ENCODE data around the gene HSPH1. TPM values are rescaled to one million over a fixed set of nuclear protein-coding genes. Genes with fewer than 3 reads are reported as not detected.

Gene HSPH1
- total RNA-seq, 3 donors from 2014 or later, result 24.3 to 80.0 (median 44.0) TPM

DNA sequence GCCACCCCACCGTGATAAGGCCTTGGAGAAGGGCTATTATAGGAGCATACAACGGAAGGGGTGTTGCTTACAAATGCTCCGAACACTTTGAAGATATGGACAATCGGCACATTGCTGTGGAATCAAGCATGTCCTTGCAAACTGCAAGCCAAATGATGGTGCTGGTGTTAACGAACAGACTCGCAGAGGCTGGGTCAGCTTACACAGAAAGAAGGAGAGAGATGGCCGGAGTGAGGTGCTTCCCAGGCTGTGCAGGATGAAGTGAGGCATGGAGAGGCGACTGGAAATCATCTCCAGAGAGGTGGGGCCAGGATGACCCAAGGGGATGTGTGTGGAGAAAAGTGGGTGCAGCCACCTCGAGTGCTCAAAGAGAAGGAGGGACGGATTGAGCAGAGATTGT, 42.2 kb downstream of the HSPH1 start:
- TF ChIP-seq, protein P1, sequence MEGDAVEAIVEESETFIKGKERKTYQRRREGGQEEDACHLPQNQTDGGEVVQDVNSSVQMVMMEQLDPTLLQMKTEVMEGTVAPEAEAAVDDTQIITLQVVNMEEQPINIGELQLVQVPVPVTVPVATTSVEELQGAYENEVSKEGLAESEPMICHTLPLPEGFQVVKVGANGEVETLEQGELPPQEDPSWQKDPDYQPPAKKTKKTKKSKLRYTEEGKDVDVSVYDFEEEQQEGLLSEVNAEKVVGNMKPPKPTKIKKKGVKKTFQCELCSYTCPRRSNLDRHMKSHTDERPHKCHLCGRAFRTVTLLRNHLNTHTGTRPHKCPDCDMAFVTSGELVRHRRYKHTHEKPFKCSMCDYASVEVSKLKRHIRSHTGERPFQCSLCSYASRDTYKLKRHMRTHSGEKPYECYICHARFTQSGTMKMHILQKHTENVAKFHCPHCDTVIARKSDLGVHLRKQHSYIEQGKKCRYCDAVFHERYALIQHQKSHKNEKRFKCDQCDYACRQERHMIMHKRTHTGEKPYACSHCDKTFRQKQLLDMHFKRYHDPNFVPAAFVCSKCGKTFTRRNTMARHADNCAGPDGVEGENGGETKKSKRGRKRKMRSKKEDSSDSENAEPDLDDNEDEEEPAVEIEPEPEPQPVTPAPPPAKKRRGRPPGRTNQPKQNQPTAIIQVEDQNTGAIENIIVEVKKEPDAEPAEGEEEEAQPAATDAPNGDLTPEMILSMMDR (IDR thresholded peaks at IDR 0.05), result no peak
- ATAC-seq, result no peak

DNA sequence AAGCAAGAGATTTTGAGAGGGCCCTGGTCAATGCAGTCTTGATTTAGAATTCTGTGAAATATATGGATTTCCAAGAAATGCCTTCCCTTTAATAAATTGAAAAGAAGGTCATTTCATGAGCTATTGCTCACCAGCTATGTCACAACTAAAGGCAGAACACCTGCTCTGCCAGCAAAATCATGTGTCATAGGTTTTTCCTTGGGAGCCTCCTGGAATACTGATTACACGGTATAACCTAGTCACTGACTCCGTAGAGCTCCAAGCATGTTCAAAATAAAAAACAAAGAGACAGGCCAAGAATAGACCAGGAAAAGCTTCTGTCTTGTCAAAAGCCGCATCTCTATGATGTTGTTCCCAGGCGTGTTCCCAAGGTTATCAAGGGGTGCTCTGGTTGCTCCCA, 45.5 kb downstream of the HSPH1 start:
- no peak for ATAC-seq
- H3K9me3 ChIP-seq, result no peaks in the 10 kb centered on the region
- no peak overlapping the region for H3K4me3 ChIP-seq
- H3K4me1 ChIP-seq (ENCODE audit: low read depth), result peaks cover 2% of the 10 kb centered on the region
- no peak for DNase-seq
- no peaks in the 10 kb centered on the region for H3K36me3 ChIP-seq (ENCODE audit: low read depth)
- TF ChIP-seq, protein P1 (IDR thresholded peaks at IDR 0.05), result no peak
- intact Hi-C loops (cut with DNase I, micrococcal nuclease), result no loop called here

More for the DNA sequence above, 42.2 kb downstream of the HSPH1 start:
- Histone ChIP-seq H3K36me3 (ENCODE audit: low read depth) (no peaks in the 10 kb centered on the region), H3K4me3 (no peak overlapping the region), H3K9me3 (no peaks in the 10 kb centered on the region), H3K4me1 (ENCODE audit: low read depth) (peaks cover 5% of the 10 kb centered on the region)
- intact Hi-C loops (cut with DNase I, micrococcal nuclease), result no loop called here
- DNase-seq, result no peak

DNA sequence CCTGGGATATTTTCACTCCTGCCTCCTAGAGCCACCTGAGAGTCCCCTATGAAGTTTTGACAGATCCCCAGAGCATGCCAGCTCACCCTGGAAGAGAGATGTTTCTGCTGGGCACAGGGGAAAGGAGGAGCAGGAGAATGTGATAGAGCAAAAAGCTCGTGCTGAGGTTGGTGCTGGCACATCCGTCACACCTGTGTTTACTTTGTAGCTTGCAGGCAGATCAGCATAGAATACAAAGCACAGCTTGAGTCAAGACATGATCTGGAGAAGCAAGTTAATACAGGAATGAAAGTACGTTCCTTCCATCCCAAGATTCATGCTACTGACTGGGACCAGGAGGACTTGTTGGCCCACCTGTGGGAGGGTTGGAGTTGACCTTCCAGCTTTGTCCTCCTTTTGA, 46.1 kb downstream of the HSPH1 start:
- H3K4me1 ChIP-seq (ENCODE audit: low read depth), result no peaks in the 10 kb centered on the region
- TF ChIP-seq, protein P1 (IDR thresholded peaks at IDR 0.05), result no peak
- no peaks in the 10 kb centered on the region for H3K9me3 ChIP-seq
- no peaks in the 10 kb centered on the region for H3K36me3 ChIP-seq (ENCODE audit: low read depth)
- ATAC-seq, result peak; percentile 82
- intact Hi-C loops (cut with DNase I, micrococcal nuclease), result no loop called here
- no peak overlapping the region for H3K4me3 ChIP-seq
- peak in 1 of 3 donors; percentile 13 for DNase-seq

DNA sequence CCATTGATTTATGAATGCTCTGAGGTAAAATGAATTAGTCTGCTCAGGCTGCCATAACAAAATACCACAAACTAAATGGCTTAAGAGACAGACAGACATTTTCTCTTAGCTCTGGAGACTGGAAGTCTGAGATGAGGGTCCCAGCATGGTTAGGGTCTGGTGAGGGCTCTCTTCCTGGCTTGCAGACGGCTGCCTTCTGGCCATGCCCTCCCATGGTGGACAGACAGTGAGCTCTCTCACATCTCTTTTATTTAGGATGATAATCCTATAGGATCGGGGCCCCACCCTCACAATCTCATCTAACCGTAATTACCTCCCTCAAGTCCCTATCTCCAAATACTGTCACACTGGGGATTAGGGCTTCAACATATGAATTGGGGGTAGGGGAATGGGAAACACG, 47.1 kb downstream of the HSPH1 start:
- H3K9me3 ChIP-seq, result no peaks in the 10 kb centered on the region
- DNase-seq (no peak), ATAC-seq (no peak)
- intact Hi-C loops (cut with DNase I, micrococcal nuclease), result no loop called here
- no peaks in the 10 kb centered on the region for H3K4me1 ChIP-seq (ENCODE audit: low read depth)
- TF ChIP-seq, protein P1 (IDR thresholded peaks at IDR 0.05), result no peak
- no peak overlapping the region for H3K4me3 ChIP-seq
- no peaks in the 10 kb centered on the region for H3K36me3 ChIP-seq (ENCODE audit: low read depth)

DNA sequence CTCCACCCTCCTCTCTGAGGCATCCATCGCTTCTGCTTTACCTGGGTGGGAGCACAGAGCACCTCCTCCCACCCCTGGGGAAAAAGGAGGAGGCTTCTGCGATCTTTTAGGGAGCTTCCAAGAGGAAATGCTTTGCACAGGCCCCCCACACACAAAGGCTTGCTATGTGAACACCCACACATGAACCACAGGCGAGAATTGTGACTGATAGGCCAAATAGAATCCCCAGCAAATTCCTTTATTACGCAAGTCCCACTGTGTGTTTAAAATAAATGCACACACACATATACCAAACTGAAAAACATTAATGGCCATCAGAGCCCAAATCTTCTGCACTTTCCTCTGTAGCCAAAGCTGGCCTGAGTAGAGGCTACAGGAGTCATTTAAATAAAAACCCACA, 50.6 kb downstream of the HSPH1 start:
- no peak overlapping the region for H3K4me3 ChIP-seq
- H3K36me3 ChIP-seq (ENCODE audit: low read depth), result no peaks in the 10 kb centered on the region
- no peak for DNase-seq
- no peaks in the 10 kb centered on the region for H3K9me3 ChIP-seq
- ATAC-seq, result no peak
- intact Hi-C loops (cut with DNase I, micrococcal nuclease), result no loop called here
- TF ChIP-seq, protein P1 (IDR thresholded peaks at IDR 0.05), result no peak
- no peaks in the 10 kb centered on the region for H3K4me1 ChIP-seq (ENCODE audit: low read depth)

DNA sequence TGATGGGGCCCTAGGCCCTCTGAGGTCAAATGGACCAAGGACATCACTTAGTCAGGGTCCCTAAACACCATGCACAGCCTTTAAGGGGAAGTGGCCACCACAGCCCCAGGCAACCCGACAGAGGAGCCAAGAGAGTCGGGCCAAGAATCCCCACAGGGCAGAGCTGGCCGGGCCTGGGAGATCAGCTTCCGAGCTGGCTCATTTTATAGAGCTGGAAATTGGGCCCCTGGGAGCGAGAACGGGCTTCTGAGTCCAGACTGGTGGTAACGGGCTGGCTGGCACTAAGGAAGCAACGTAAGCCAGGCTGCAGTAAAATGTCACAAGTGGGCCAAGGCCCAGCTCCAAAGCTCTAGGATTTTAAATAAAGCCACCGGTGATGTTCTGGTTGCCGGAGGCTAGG, 51.1 kb downstream of the HSPH1 start:
- H3K9me3 ChIP-seq, result no peaks in the 10 kb centered on the region
- no peaks in the 10 kb centered on the region for H3K36me3 ChIP-seq (ENCODE audit: low read depth)
- TF ChIP-seq, protein P1 (IDR thresholded peaks at IDR 0.05), result no peak
- H3K4me1 ChIP-seq (ENCODE audit: low read depth), result no peaks in the 10 kb centered on the region
- no peak for ATAC-seq
- intact Hi-C loops (cut with DNase I, micrococcal nuclease), result no loop called here
- DNase-seq, result no peak
- H3K4me3 ChIP-seq, result no peak overlapping the region

Data from mucosa of descending colon (tissue), 3 donors.